ENCODE measurements around the gene F2R. TPM values are rescaled to one million over a fixed set of nuclear protein-coding genes. Genes with fewer than 3 reads are reported as not detected.
A peak's percentile ranks its signal among the peaks of the same experiment; 100 is the strongest.

The F2R gene
- total RNA-seq, 1 experiment from 2014 or later = 22.5 TPM

- DNase-seq (ENCODE audit: low read depth) = peak; percentile 42
Measured at GRCh38 chr5:76690704-76691466, 25.0 kb upstream of the F2R start.

GRCh38 chr5:76691467-76692273, 24.3 kb upstream of the F2R start:
- peak; percentile 68 for DNase-seq (ENCODE audit: low read depth)

- no peak for DNase-seq (ENCODE audit: low read depth)
Measured at GRCh38 chr5:76692274-76692540, 23.7 kb upstream of the F2R start.

GRCh38 chr5:76692651-76693050, 23.3 kb upstream of the F2R start:
- DNase-seq (ENCODE audit: low read depth) = no peak

DNA sequence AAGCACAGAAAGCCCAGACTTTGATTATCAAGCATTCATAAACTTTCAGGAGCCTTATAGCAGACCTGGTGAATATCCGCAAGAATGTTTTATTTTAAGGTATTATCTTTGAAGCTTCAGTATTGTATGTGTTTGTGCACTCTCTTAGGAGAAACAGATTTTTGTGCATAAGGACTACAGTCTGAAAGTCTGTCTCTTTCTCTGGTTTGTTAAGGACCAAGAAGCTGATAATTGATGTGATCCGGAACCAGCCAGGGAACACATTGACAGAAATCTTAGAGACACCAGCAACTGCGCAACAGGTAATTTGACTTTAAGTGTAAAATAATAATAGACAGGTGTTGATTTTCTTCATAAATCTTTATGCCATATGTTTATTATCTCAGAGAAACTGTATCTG, 22.8 kb upstream of the F2R start:
- no peak for DNase-seq (ENCODE audit: low read depth)

- DNase-seq (ENCODE audit: low read depth) = no peak
Measured at GRCh38 chr5:76694317-76694716, 21.6 kb upstream of the F2R start.

GRCh38 chr5:76695346-76695745, 20.6 kb upstream of the F2R start:
- DNase-seq (ENCODE audit: low read depth) = no peak

DNA sequence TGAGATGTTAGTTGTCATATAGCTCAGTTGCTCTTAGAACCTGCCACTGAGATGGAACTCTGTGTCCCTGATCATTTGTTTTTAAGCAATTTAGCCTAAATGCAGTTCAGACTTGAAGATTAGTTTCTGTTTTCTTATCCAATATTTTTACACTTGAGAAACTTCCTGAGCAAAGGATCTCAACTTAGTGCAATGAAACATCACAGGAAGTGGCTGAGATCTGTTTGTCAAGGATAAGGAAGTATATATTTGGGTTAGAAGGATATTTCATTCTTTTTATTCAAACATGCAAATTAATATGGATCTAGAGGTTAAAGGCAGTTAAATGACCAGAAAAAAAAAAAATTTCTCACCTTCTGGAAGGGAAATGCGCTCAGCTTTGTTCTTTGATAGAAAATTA, 19.7 kb upstream of the F2R start:
- DNase-seq (ENCODE audit: low read depth) = no peak

DNA sequence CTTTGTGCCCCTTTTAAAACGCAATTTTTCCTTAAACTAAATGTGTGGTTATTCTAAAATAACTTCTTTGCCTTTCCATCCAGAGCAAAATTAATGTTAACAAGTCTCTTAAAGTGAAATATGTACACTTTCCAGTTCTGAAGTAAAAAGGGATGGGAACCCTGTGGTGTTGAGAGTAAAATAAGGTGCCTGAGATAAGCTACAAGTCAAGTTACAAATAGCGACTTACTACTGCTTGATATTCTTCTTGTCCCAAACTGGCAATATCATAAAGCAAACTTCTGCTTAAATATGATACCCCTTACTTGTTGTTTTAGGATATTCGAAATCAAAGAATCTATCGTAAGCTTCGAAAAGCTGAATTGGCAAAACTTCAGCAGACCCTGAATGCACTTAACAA, 18.3 kb upstream of the F2R start:
- DNase-seq (ENCODE audit: low read depth) = no peak

- no peak for DNase-seq (ENCODE audit: low read depth)
Measured at GRCh38 chr5:76700571-76700970, 15.4 kb upstream of the F2R start.

DNA sequence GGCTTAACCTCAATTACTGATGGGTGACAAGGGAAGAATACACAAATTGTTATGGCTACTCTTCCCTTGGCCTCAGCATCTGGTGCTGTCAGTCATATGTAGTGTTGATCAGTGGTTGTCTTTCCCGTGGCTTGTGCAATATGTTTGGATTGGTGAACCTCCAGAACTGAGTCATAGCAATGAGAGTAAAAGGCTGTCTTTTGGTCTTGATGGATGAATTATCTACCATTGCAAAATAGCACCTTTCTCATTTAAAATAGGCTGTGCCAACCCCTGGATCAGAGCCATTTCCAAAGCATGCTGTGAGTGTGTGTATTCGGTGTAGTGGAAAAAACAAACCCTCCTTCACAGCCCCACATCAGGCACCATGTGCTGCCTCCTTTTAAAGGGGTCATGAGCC, 14.6 kb upstream of the F2R start:
- DNase-seq (ENCODE audit: low read depth) = peak; percentile 100

DNA sequence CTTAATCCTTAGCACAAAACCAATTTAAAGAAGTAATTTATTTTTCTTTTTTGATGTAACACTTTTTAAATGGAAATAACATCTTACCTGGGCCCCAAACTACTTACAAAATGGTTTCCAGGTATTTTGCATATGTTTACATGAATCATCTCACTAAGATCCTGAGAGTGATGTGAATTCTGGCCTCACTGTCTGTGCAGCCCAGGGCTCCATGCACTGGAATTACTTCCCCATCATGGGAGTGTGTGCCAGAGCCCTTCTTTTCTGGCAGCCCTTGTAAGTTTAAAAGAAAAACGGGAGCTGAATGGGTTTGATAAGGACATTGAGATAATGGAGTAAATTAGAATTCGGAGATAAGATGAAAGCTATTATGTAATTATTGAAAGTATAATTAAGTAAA, 12.2 kb upstream of the F2R start:
- DNase-seq (ENCODE audit: low read depth) = no peak

DNA sequence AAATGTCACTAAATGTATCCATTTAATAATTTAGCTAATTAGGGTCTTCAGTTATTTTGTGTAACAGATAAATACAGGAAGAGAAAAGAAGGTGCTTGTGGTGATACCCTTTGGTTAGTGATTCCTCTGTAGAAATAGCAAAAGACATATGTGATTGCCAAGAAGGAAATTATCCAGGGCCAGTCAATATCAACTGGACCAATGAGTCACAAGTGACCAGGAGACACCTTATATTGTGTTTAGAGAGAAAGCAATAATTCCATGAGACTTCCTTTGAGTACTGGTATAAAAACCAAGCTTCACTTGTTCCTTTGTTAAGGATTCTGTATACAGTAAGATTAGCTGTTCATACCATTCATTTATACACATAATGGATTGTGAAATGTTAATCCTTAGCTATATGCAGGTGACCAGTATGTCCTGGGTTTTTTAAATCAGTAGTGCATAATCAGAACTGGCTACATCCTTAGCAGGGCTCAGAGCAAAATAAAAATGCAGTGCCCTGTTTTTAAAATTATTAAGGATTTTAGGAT, 11.7 kb upstream of the F2R start:
- DNase-seq (ENCODE audit: low read depth) = no peak

DNA sequence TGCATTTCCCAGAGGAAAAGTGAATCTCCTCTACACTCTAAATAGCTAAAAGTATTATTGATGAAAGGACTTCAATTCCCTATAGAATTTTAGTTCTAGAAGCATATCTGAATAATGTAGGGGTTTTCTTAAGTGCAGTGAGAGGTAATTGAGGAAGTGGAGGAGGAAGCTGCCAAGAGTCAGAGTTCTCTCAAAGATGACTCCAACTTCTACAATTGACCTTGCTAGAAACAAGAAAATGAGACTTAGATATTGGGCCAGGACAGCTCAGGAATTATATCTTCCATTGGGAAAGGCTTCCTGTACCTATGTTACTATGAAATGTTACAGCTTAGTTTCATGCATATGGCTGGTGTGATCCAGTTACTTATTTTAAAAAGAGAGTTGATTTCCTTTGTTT, 10.4 kb upstream of the F2R start:
- no peak for DNase-seq (ENCODE audit: low read depth)

DNA sequence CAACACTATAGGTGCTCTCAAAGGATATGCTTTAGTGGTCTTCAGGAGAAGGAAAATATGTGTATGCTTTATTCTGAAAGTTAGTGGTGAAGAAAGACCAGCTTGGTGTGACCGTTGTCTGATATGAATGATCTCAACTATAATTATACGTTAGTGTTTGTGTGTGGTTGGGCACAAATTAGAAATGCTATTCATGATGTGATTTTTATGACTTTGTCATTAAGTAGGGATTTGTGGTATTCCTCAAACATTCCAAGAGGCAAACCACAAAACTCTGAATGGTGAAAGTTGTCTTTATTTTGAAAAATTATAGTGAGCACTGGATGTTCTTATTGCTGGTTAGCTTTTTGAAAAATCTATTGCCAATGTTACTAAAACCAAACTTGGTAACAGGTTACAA, 6.2 kb upstream of the F2R start:
- peak; percentile 71 for DNase-seq (ENCODE audit: low read depth)

DNA sequence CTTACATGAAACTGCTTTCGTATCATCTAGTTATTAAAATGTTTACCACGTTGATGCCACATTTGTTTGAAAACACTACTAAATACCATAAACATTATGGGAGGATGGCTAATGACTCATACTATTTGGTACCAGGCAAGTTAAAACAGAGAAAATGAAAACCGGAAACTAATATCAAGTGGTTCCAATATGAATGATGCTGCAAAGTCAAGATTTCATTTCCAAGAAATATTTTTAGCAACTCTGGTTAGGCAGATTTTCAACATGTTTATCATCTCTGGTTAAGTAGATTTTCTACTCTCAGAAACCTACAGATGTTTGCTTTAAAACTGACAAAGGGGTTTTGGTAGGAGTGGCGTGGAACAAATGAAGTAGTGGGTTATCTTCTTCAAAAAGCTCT, 4.9 kb upstream of the F2R start:
- DNase-seq (ENCODE audit: low read depth) = no peak

DNA sequence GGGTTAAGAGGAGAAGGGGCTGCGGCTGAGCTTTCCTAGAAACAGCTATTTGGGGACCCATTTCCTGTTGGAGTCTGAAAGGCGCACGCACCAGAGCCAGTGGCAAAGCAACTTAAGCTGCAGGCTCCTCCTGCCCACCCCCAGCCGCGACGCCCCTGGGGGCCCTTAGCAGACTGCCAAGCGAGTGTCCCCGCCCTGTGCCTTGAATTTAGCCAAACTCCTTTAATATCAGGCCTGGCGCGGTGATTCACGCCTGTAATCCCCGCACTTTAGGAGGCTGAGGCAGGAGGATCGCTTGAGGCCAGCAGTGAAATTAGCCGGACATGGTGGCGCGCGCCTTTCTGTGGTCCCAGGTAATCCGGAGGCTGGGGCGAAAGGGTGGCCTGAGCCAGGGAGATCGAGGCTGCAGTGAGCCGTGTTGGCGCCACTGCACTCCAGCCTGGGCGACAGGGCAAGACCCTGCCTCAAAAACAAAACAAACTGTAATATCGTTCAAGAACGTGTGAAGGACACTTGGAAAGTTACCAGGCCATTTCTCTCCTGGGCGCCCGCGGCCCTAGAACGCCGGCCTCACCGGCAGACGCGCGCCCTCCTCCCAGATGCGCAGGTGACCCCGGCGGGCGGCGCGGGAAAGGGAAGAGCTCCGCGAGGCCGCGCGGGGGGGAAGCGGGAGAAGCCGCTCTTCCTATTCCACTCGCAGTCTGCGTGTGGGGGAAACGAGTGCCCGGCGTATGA, 1.0 kb upstream of the F2R start:
- DNase-seq (ENCODE audit: low read depth) = no peak

- no peak for DNase-seq (ENCODE audit: low read depth)
Measured at GRCh38 chr5:76715486-76715735, 515 bp upstream of the F2R start.

DNA sequence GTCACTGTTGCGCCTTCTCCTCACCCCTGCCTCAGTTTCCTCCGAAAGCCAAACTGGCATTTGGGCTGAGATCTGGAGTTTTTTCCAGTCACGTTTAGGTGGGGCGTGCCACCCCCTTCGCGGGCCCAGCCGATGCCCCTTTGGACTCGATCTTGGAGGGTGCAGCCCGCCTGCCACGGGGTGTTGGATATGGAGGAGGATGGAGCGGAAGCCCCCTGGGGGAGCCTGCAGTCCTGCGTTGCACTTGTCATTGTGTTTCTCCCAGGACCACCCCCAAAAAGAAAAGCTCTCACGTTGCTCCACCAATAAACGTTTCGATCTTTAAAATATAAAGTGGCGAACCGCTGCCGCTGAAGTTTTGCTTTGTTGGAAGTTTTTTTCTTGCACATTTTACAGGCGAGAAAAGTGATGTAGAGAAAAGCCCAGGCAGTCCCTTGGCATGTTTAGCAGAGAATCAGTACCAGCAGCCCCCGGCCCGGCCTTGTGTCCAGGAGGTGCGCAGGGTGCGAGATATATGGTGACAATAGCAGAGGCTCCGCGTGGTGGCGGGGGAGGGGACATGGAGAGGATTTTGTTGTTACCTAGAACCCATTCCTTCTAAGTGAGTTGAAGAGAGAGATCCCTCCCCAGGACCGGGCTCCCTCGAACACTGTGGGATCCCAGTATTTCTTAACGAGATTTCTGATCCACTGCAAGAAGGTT, 681 bp downstream of the F2R start:
- DNase-seq (ENCODE audit: low read depth) = no peak

- no peak for DNase-seq (ENCODE audit: low read depth)
Measured at GRCh38 chr5:76717222-76718083, 1.5 kb downstream of the F2R start.

DNA sequence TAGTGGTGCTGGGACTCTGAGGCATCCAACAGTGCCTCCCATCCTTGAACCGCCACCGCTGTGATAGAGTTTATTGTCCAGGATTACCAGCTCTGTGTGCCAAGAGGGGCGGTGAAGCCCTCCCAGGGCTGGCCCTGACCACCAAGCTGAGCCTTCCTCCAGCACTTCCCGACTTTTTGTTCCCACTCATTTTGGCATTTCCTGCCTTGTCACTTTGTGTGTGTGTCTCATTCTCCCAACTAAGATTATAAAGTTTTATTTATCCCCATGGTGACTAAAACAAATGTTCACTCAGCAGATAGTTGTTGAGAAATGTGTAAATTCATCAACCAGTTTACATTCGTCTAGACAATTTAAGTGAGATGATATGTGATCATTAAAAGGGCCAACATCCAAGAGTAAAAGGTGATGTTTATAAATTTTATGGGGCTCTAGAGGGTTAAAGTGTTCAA, 2.5 kb downstream of the F2R start:
- DNase-seq (ENCODE audit: low read depth) = no peak
